Heart right ventricle (tissue), 16 donors: ENCODE results near the gene GRB14. TPM values are rescaled to one million over a fixed set of nuclear protein-coding genes. Genes with fewer than 3 reads are reported as not detected.

ENCODE experiments used
- ATAC-seq, 8 donors: fragments of 200-7000 bp; cut with Tn5 transposase; one replicate each; pipeline ENCODE4 v1.9.1; 2020; ENCODE audit warnings: mild to moderate bottlenecking in 8 of 8, moderate library complexity in 8 of 8, moderate number of reproducible peaks in 1 of 8
- DNase-seq, 2 donors: peaks; one replicate each; pipeline ENCODE4 v3.0.0-alpha.2; 2020
- H3K27ac ChIP-seq, 10 donors: fragments of 200-600 bp; sonication (generic) in 2 of 10; one replicate each; pipeline versions ENCODE4 v1.5.0 to v1.8.0; 2020 to 2022; ENCODE audit warnings: mild to moderate bottlenecking in 3 of 10
- H3K27me3 ChIP-seq, 7 donors: fragments of 200-600 bp; one replicate each; pipeline ENCODE4 v1.8.0; 2021 to 2022; ENCODE audit warnings: mild to moderate bottlenecking in 2 of 7
- H3K36me3 ChIP-seq, 9 donors: fragments of 200-600 bp; sonication (generic) in 1 of 9; one replicate each; pipeline versions ENCODE4 v1.5.0 to v1.8.0; 2020 to 2022; ENCODE audit warnings: mild to moderate bottlenecking in 2 of 9
- H3K4me1 ChIP-seq, 9 donors: fragments of 200-600 bp; sonication (generic) in 1 of 9; one replicate each; pipeline versions ENCODE4 v1.5.0 to v1.8.0; 2020 to 2022; ENCODE audit warnings: mild to moderate bottlenecking in 4 of 9
- H3K4me3 ChIP-seq, 10 donors: fragments of 200-600 bp; sonication (generic) in 2 of 10; one replicate each; pipeline versions ENCODE4 v1.5.0 to v1.8.0; 2020 to 2022; ENCODE audit warnings: mild to moderate bottlenecking in 7 of 10, moderate library complexity in 2 of 10
- H3K9me3 ChIP-seq, 11 donors: fragments of 200-600 bp in 10 of 11; sonication (generic) in 2 of 11; one replicate each; pipeline versions ENCODE4 v1.5.0 to v1.8.0; 2013 to 2022; ENCODE audit warnings: mild to moderate bottlenecking in 2 of 11, control low read depth in 1 of 11, moderate library complexity in 1 of 11
- WGBS, 2 donors: extraction: QIAGEN DNeasy Blood & Tissue Kit; methylation state at CpG; one replicate each; pipeline ENCODE4 v1.1.7; 2013; ENCODE audit warnings: inconsistent platforms in 1 of 2; 5-methylcytosine and 5-hydroxymethylcytosine counted together
- intact Hi-C, 10 donors: fragments of 100-400 bp; cut with DNase I; formaldehyde crosslinking; loops; one replicate each; pipeline versions ENCODE4 v1.11.1 to v1.14.2; 2022
- polyA plus RNA-seq, 2 donors: library from polyadenylated mRNA; stranded (reverse); fragments of 200-250 nt; gene quantifications; one replicate each; pipeline ENCODE4 v1.2.3, GENCODE V29; 2013
- total RNA-seq, 10 donors: library from RNA; stranded (reverse); fragmentation: NEBNext Ultra II Directional in 3 of 10; extraction: Animal tissue kit (Norgen Biotek cat#: 25700) in 3 of 10; gene quantifications; one replicate each; pipeline versions ENCODE4 v1.2.1 to v1.2.4, GENCODE V29; 2021 to 2023
- TF ChIP-seq, protein P1 (sequence below), 9 donors: fragments of 200-600 bp; sonication (generic) in 2 of 9; IDR thresholded peaks; one replicate each; pipeline versions ENCODE4 v1.5.0 to v1.8.0; 2021 to 2022; ENCODE audit warnings: antibody characterized with exemption in 9 of 9, mild to moderate bottlenecking in 5 of 9, moderate library complexity in 1 of 9
- donor health status: Arrhythmogenic right ventricular cardiomyopathy.
- donor health status: ischemic (EF 13 %, LVEDD 7.1; RV severe dilation, severe dysfunction).
- donor health status: healthy with polysubstance abuse.
- donor health status: DM: no; HTN: yes; CAD: no.
- donor health status: DM: no; HTN: no; CAD: no.
- donor health status: ischemic (EF 25% LVEDD 6.9; RV normal size, moderate dysfunction).
- donor health status: ischemic (EF 25% LVEDD 5.7; RV mildly dilated, moderate dysfunction).
- donor health status: healthy.
- donor health status: DM: yes; HTN: yes; CAD: no.
- donor health status: Ischemic cardiomyopathy.
- donor health status: ischemic (EF 35%, LVEDD 5.7; RV mildly dilated, moderate dysfunction).
- donor health status: nonischemic (EF 11% LVEDD 7.7; RV severe dilation, severe dysfunction).
- donor health status: DM: yes; HTN: yes; CAD: no.
- donor health status: PGD.
- donor health status: ischemic (EF 29% LVEDD 5.4; RV normal size, mild dysfunction).
- donor health status: nonischemic (EF 23%, LVEDD 6.1; RV moderate dilation, normal function).

Gene GRB14
- total and polyA plus RNA-seq, 12 donors, result 3.8 to 112 (median 9.2) TPM

GRCh38 chr2:164458792-164459191 is 162.5 kb downstream of the GRB14 start:
- WGBS, 2 donors, result 52 to 55% methylated on average over 2 of the region's 2 CpGs
- intact Hi-C loops, result no loop called here
- TF ChIP-seq, protein P1, sequence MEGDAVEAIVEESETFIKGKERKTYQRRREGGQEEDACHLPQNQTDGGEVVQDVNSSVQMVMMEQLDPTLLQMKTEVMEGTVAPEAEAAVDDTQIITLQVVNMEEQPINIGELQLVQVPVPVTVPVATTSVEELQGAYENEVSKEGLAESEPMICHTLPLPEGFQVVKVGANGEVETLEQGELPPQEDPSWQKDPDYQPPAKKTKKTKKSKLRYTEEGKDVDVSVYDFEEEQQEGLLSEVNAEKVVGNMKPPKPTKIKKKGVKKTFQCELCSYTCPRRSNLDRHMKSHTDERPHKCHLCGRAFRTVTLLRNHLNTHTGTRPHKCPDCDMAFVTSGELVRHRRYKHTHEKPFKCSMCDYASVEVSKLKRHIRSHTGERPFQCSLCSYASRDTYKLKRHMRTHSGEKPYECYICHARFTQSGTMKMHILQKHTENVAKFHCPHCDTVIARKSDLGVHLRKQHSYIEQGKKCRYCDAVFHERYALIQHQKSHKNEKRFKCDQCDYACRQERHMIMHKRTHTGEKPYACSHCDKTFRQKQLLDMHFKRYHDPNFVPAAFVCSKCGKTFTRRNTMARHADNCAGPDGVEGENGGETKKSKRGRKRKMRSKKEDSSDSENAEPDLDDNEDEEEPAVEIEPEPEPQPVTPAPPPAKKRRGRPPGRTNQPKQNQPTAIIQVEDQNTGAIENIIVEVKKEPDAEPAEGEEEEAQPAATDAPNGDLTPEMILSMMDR (IDR thresholded peaks at IDR 0.05), result no peak
- no peak overlapping the region for H3K4me3 ChIP-seq
- H3K27ac ChIP-seq, result no peak overlapping the region
- H3K4me1 ChIP-seq, result no peaks in the 10 kb centered on the region
- H3K9me3 ChIP-seq, result no peaks in the 10 kb centered on the region
- DNase-seq (no peak), ATAC-seq (no peak)
- H3K36me3 ChIP-seq, result no peaks in the 10 kb centered on the region
- peaks cover 0 to 3% (median 0%) of the 10 kb centered on the region in 7 donors for H3K27me3 ChIP-seq

DNA sequence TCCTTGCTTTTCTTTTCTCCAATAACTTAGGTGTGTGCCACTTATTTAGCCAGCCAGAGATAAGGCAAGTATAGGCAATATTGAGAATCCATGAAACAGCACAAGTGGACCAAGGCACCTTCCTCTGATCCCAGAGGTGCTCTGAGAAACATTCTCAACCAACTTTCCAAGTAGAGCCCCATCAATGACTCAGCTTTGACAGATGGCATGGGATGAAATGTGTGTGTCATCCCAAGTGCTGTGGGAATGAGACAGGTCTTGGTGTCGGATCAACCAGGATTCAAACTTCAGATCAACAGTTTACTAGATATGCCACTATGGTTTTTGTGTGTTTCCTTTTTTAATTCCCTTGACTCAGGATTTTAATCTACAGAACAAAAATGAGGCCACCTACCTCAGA is 164.0 kb downstream of the GRB14 start:
- H3K27me3 ChIP-seq, result peaks cover 0 to 3% (median 0%) of the 10 kb centered on the region in 7 donors
- no peak overlapping the region for H3K4me3 ChIP-seq
- H3K27ac ChIP-seq, result no peak overlapping the region
- intact Hi-C loops, result no loop called here
- no peaks in the 10 kb centered on the region for H3K4me1 ChIP-seq
- WGBS, 2 donors, result 89 to 93% methylated on average over 1 of the region's 1 CpG
- TF ChIP-seq, protein P1 (IDR thresholded peaks at IDR 0.05), result no peak
- DNase-seq, result no peak
- H3K36me3 ChIP-seq, result no peaks in the 10 kb centered on the region
- H3K9me3 ChIP-seq, result no peaks in the 10 kb centered on the region
- ATAC-seq, result no peak

GRCh38 chr2:164456619-164457018 is 164.7 kb downstream of the GRB14 start:
- Histone ChIP-seq H3K27ac (no peak overlapping the region), H3K4me3 (no peak overlapping the region), H3K9me3 (no peaks in the 10 kb centered on the region), H3K4me1 (no peaks in the 10 kb centered on the region), H3K36me3 (no peaks in the 10 kb centered on the region), H3K27me3 (peaks cover 0 to 3% (median 0%) of the 10 kb centered on the region in 7 donors)
- no peak for DNase-seq
- WGBS, 2 donors, result 42 to 46% methylated on average over 4 of the region's 4 CpGs
- TF ChIP-seq, protein P1 (IDR thresholded peaks at IDR 0.05), result no peak
- intact Hi-C loops, result no loop called here
- ATAC-seq, result no peak

- DNase-seq (no peak), ATAC-seq (no peak)
- TF ChIP-seq, protein P1 (IDR thresholded peaks at IDR 0.05), result no peak
- peaks cover 0 to 3% (median 0%) of the 10 kb centered on the region in 7 donors for H3K27me3 ChIP-seq
- no peaks in the 10 kb centered on the region for H3K9me3 ChIP-seq
- H3K27ac ChIP-seq, result no peak overlapping the region
- 74 to 85% methylated on average over 5 of the region's 5 CpGs for WGBS, 2 donors
- no peak overlapping the region for H3K4me3 ChIP-seq
- no peaks in the 10 kb centered on the region for H3K36me3 ChIP-seq
- intact Hi-C loops, result no loop called here
- no peaks in the 10 kb centered on the region for H3K4me1 ChIP-seq
Measured at GRCh38 chr2:164453656-164454305, 167.5 kb downstream of the GRB14 start.
